Fibroblast of lung (primary cell): ENCODE data around the gene WDR33. TPM values are rescaled to one million over a fixed set of nuclear protein-coding genes. Genes with fewer than 3 reads are reported as not detected.

ENCODE experiments used
- DNase-seq, 2 donors: peaks; one replicate each; pipeline versions ENCODE4 v3.0.0 to v3.0.0-alpha.2; 2010; ENCODE audit warnings: low read depth in 2 of 2
- H2AFZ ChIP-seq: 2 replicates; pipeline ENCODE4 v1.5.1; 2012; ENCODE audit warnings: low read length, control low read depth, inconsistent platforms
- H3K27ac ChIP-seq: 2 replicates; pipeline ENCODE4 v1.5.1; 2011; ENCODE audit warnings: low read length, control low read depth; ENCODE audit not compliant: insufficient read depth
- H3K27me3 ChIP-seq: 2 replicates; pipeline ENCODE4 v1.5.1; 2011; ENCODE audit warnings: mild to moderate bottlenecking, low read length; ENCODE audit not compliant: control insufficient read depth, insufficient read depth
- H3K36me3 ChIP-seq: 2 replicates; pipeline ENCODE4 v1.5.1; 2011; ENCODE audit warnings: low read length; ENCODE audit not compliant: control insufficient read depth, insufficient read depth
- H3K4me1 ChIP-seq: 2 replicates; pipeline ENCODE4 v1.5.1; 2011; ENCODE audit warnings: low read length; ENCODE audit not compliant: control insufficient read depth, insufficient read depth; ENCODE audit errors: extremely low read depth
- H3K4me2 ChIP-seq: 2 replicates; pipeline ENCODE4 v1.5.1; 2011; ENCODE audit warnings: low read length, control low read depth; ENCODE audit not compliant: insufficient read depth; ENCODE audit errors: extremely low read depth
- H3K4me3 ChIP-seq, 4 experiments: fragments of 200-600 bp in 1 of 4; sonication (generic) in 1 of 4; replicated peaks in 1 of 4; 2 replicates each; pipeline ENCODE4 v1.5.1; 2011 to 2016; ENCODE audit warnings: low read length in 4 of 4, low read depth in 3 of 4, mild to moderate bottlenecking in 3 of 4, control low read depth in 2 of 4, inconsistent platforms in 1 of 4, mixed read lengths in 1 of 4; ENCODE audit not compliant: insufficient read depth in 1 of 4; ENCODE audit errors: control extremely low read depth in 1 of 4
- H3K79me2 ChIP-seq: 2 replicates; pipeline ENCODE4 v1.5.1; 2012; ENCODE audit warnings: mild to moderate bottlenecking, low read length, inconsistent platforms; ENCODE audit not compliant: control insufficient read depth, insufficient read depth
- H3K9ac ChIP-seq: 2 replicates; pipeline ENCODE4 v1.5.1; 2011; ENCODE audit warnings: mild to moderate bottlenecking, low read length, control low read depth; ENCODE audit not compliant: insufficient read depth
- H3K9me3 ChIP-seq: 2 replicates; pipeline ENCODE4 v1.5.1; 2012; ENCODE audit warnings: low read depth, low read length; ENCODE audit not compliant: control insufficient read depth, insufficient read depth
- H4K20me1 ChIP-seq: 2 replicates; pipeline ENCODE4 v1.5.1; 2011; ENCODE audit warnings: low read length; ENCODE audit not compliant: control insufficient read depth, insufficient read depth; ENCODE audit errors: extremely low read depth
- EZH2 ChIP-seq: IDR thresholded peaks from 2 replicates; pipeline ENCODE4 v1.5.1; 2012; ENCODE audit warnings: low read length, control low read depth, mild to moderate bottlenecking; ENCODE audit errors: missing control alignments
- polyA plus RNA-seq, 2 donors: library from polyadenylated mRNA; depleted of rRNA in 1 of 2; stranded (reverse) in 1 of 2; unstranded in 1 of 2; fragments of >200 nt; gene quantifications; 2 replicates each; pipeline ENCODE4 v1.2.1, GENCODE V29; 2011 to 2012; ENCODE audit warnings: missing spikeins in 1 of 2
- total RNA-seq: library from RNA; depleted of rRNA; stranded (reverse); fragments of >200 nt; gene quantifications from 2 replicates; pipeline ENCODE4 v1.2.1, GENCODE V29; 2014
- TF ChIP-seq, protein P1 (sequence below), 2 donors: IDR thresholded peaks in 1 of 2; conservative IDR thresholded peaks in 1 of 2; 1 replicate in 1 of 2; 2 replicates in 1 of 2; pipeline ENCODE4 v1.5.1; 2011 to 2012; ENCODE audit warnings: low read length in 2 of 2, control low read depth in 1 of 2, inconsistent platforms in 1 of 2, low read depth in 1 of 2, mild to moderate bottlenecking in 1 of 2

The WDR33 gene
- total and polyA plus RNA-seq, 2 donors (not counting 1 experiment from before 2014, with no cell fraction given): 27.2 to 28.6 TPM

DNA sequence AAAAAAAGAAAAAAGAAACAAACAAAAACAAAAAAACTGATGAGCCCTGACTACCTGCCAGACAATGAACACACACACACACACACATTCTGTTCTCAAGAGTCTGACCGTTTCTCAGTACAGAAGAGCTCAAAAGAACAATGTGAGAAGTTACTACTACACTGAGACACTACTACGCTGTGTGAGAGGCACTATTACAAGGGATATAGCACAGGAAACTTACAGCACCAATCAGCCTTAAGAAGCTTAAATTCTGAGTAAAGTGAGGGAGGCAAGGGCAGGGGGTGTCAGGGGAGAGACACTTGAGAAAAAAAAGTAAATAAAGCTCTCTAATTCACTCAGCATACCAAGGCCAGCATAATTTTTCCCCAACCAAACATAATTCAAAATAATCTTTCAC is 32.5 kb downstream of the WDR33 start:
- H3K27ac ChIP-seq: no peak overlapping the region
- H3K4me1 ChIP-seq: no peaks in the 10 kb centered on the region
- H2AFZ ChIP-seq: no peak overlapping the region
- H3K36me3 ChIP-seq: no peaks in the 10 kb centered on the region
- no peaks in the 10 kb centered on the region for H4K20me1 ChIP-seq
- no peaks in the 10 kb centered on the region for H3K27me3 ChIP-seq
- no peak for DNase-seq
- H3K4me2 ChIP-seq: no peak overlapping the region
- no peak overlapping the region for H3K9ac ChIP-seq
- no peak overlapping the region for H3K4me3 ChIP-seq
- TF ChIP-seq, protein P1, sequence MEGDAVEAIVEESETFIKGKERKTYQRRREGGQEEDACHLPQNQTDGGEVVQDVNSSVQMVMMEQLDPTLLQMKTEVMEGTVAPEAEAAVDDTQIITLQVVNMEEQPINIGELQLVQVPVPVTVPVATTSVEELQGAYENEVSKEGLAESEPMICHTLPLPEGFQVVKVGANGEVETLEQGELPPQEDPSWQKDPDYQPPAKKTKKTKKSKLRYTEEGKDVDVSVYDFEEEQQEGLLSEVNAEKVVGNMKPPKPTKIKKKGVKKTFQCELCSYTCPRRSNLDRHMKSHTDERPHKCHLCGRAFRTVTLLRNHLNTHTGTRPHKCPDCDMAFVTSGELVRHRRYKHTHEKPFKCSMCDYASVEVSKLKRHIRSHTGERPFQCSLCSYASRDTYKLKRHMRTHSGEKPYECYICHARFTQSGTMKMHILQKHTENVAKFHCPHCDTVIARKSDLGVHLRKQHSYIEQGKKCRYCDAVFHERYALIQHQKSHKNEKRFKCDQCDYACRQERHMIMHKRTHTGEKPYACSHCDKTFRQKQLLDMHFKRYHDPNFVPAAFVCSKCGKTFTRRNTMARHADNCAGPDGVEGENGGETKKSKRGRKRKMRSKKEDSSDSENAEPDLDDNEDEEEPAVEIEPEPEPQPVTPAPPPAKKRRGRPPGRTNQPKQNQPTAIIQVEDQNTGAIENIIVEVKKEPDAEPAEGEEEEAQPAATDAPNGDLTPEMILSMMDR (conservative IDR thresholded peaks at IDR 0.05 in 1 of 2, IDR thresholded peaks at IDR 0.05 in 1 of 2; ENCODE audit: low read depth in 1 of 2, low read length in 2 of 2): no peak
- TF ChIP-seq EZH2: no peak
- peaks cover 63% of the 10 kb centered on the region for H3K79me2 ChIP-seq
- no peaks in the 10 kb centered on the region for H3K9me3 ChIP-seq

DNA sequence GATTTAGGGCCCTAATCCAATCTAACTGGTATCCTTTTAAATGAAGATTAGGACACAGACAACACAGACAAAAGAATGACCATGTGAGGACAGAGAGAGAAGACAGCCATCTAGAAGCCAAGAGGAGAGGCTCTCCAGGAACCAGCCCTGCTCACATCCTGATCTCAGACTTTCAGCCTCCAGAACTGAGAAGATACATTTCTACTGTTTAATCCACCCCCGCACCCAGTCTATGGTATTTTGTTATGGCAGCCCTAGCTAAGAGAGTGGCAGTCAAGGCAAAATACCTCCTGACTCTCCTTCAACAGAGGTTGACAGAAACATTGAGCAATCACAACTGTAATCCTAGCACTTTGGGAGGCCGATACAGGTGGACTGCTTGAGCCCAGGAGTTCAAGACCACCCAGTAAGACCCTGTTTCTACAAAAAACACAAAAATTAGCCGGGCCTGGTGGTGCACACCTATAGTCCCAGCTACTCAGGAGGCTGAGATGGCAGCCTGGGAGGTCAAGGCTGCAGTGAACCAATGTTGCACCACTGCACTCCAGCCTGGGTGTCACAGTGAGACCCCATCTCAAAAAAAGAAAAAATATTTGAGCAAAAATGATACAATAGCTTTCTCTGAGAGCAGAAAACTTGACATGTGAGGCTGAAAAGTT is 34.7 kb downstream of the WDR33 start:
- Histone ChIP-seq H3K36me3 (no peaks in the 10 kb centered on the region), H3K4me3 (no peak overlapping the region), H3K4me2 (no peak overlapping the region), H4K20me1 (no peaks in the 10 kb centered on the region), H3K27ac (no peak overlapping the region), H3K27me3 (no peaks in the 10 kb centered on the region), H3K4me1 (no peaks in the 10 kb centered on the region), H3K9me3 (no peaks in the 10 kb centered on the region), H3K9ac (no peak overlapping the region), H3K79me2 (peaks cover 63% of the 10 kb centered on the region), H2AFZ (no peak overlapping the region)
- TF ChIP-seq EZH2: no peak
- TF ChIP-seq, protein P1 (conservative IDR thresholded peaks at IDR 0.05 in 1 of 2, IDR thresholded peaks at IDR 0.05 in 1 of 2; ENCODE audit: low read depth in 1 of 2, low read length in 2 of 2): no peak
- peak in 1 of 2 donors; percentile 10 for DNase-seq

DNA sequence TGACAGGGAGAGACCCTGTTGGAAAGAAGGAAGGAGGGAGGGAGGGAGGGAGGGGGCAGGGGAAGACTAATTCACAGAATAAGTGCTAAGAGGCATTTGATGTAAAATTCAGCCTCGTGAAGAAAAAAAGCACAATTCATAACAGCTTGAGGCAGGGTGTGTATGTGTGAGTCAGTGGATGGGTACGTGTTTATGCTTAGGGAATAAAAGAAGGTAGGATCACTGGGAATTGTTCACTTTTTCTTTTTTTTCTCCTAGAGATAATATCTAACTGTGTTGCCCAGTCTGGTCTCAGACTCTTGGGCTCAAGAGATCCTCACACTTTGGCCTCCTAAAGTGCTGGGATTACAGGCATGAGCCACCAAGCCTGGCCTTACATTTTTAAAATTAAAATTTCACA is 39.2 kb downstream of the WDR33 start:
- H3K27ac ChIP-seq: peak overlapping the region; percentile 66
- H2AFZ ChIP-seq: no peak overlapping the region
- H3K36me3 ChIP-seq: no peaks in the 10 kb centered on the region
- no peaks in the 10 kb centered on the region for H3K9me3 ChIP-seq
- TF ChIP-seq, protein P1 (conservative IDR thresholded peaks at IDR 0.05 in 1 of 2, IDR thresholded peaks at IDR 0.05 in 1 of 2; ENCODE audit: low read depth in 1 of 2, low read length in 2 of 2): no peak
- no peak for TF ChIP-seq EZH2
- peak; percentile 46 to 90 for DNase-seq
- H3K4me1 ChIP-seq: peaks cover 2% of the 10 kb centered on the region
- no peaks in the 10 kb centered on the region for H4K20me1 ChIP-seq
- no peaks in the 10 kb centered on the region for H3K27me3 ChIP-seq
- no peak overlapping the region for H3K4me2 ChIP-seq
- H3K4me3 ChIP-seq: no peak overlapping the region
- H3K9ac ChIP-seq: no peak overlapping the region
- H3K79me2 ChIP-seq: peaks cover 35% of the 10 kb centered on the region
